K562 (cell line): ENCODE data around the gene XIRP1. TPM values are rescaled to one million over a fixed set of nuclear protein-coding genes. Genes with fewer than 3 reads are reported as not detected.
A peak's percentile ranks its signal among the peaks of the same experiment; 100 is the strongest.

Experiments used
- CBX5 ChIP-seq: IDR thresholded peaks from 2 replicates; pipeline ENCODE4 v1.6.1; 2014; ENCODE audit warnings: low read depth, borderline replicate concordance
- CLOCK ChIP-seq: fragments of 250-450 bp; sonication (Bioruptor Pico); IDR thresholded peaks from 2 replicates; pipeline ENCODE4 v1.4.0; 2020; ENCODE audit warnings: mild to moderate bottlenecking, moderate library complexity, borderline replicate concordance
- CREM ChIP-seq: IDR thresholded peaks from 2 replicates; pipeline ENCODE4 v1.6.1; 2014; ENCODE audit warnings: antibody characterized with exemption, low read depth
- DEAF1 ChIP-seq: fragments of 450-650 bp; formaldehyde crosslinking; IDR thresholded peaks from 2 replicates; pipeline ENCODE4 v1.4.0; 2020; ENCODE audit warnings: mild to moderate bottlenecking, moderate library complexity
- HMBOX1 ChIP-seq: sonication (generic); IDR thresholded peaks from 2 replicates; pipeline ENCODE4 v1.6.1; 2016
- JUND ChIP-seq, 2 experiments: IDR thresholded peaks; 2 replicates in 1 of 2; 3 replicates in 1 of 2; pipeline ENCODE4 v1.6.1; 2011; ENCODE audit warnings: borderline replicate concordance in 2 of 2, low read depth in 2 of 2, low read length in 2 of 2, improper control_type of control experiment in 1 of 2, missing biosample characterization in 1 of 2, missing genetic modification characterization in 1 of 2, missing genetic modification reagents in 1 of 2
- MTA1 ChIP-seq: fragments of 450-650 bp; IDR thresholded peaks from 2 replicates; pipeline ENCODE4 v1.6.1; 2017; ENCODE audit warnings: borderline replicate concordance
- PHF8 ChIP-seq: fragments of 200-600 bp; sonication (generic); IDR thresholded peaks from 2 replicates; pipeline ENCODE4 v1.6.1; 2012; ENCODE audit warnings: mixed run types, mild to moderate bottlenecking, inconsistent platforms, low read length, moderate library complexity, borderline replicate concordance
- POLR2B ChIP-seq: fragments of 450-650 bp; IDR thresholded peaks from 2 replicates; pipeline ENCODE4 v1.6.1; 2018; ENCODE audit warnings: low read depth; ENCODE audit not compliant: partially characterized antibody
- POU5F1 ChIP-seq: fragments of 150-350 bp; IDR thresholded peaks from 2 replicates; pipeline ENCODE4 v1.6.1; 2014; ENCODE audit warnings: borderline replicate concordance, low read length, low read depth, mild to moderate bottlenecking; ENCODE audit not compliant: partially characterized antibody
- RAD21 ChIP-seq, 2 experiments: fragments of 250-450 bp in 1 of 2; fragments of 450-650 bp in 1 of 2; sonication (Bioruptor Pico) in 1 of 2; formaldehyde crosslinking in 1 of 2; IDR thresholded peaks in 1 of 2; conservative IDR thresholded peaks in 1 of 2; 2 replicates each; pipeline versions ENCODE4 v1.4.0 to v1.8.0; 2020 to 2022; ENCODE audit warnings: mild to moderate bottlenecking in 2 of 2, moderate library complexity in 1 of 2
- SNIP1 ChIP-seq: fragments of 450-650 bp; IDR thresholded peaks from 2 replicates; pipeline ENCODE4 v1.7.1; 2017; ENCODE audit warnings: low read depth, mild to moderate bottlenecking
- ZNF197 ChIP-seq: fragments of 200-800 bp; sonication (Bioruptor generic); IDR thresholded peaks from 2 replicates; pipeline ENCODE4 v1.6.1; 2016; ENCODE audit warnings: low read depth, missing genetic modification characterization, missing compliant biosample characterization
- ZNF512 ChIP-seq: IDR thresholded peaks from 2 replicates; pipeline ENCODE4 v1.6.1; 2016; ENCODE audit warnings: missing genetic modification characterization, missing compliant biosample characterization
- ZNF592 ChIP-seq: fragments of 450-650 bp; IDR thresholded peaks from 2 replicates; pipeline ENCODE4 v1.6.1; 2017; ENCODE audit warnings: antibody characterized with exemption, mild to moderate bottlenecking
- polyA plus RNA-seq, 8 experiments: library from polyadenylated mRNA; depleted of rRNA in 4 of 8; stranded (reverse) in 5 of 8; unstranded in 3 of 8; fragments of >200 nt; fragmentation: Nextera tagmentation in 2 of 8; fragmentation: Illumina TruSeq in 1 of 8; extraction: Ambion mirVana in 2 of 8; extraction: Trizol in 1 of 8; gene quantifications; 2 replicates each; pipeline versions ENCODE4 v1.2.1 to v1.2.3, GENCODE V29; 2011 to 2014; ENCODE audit warnings: inconsistent platforms in 1 of 8, missing spikeins in 1 of 8
- total RNA-seq, 7 experiments: library from RNA; depleted of rRNA in 6 of 7; stranded (reverse); fragments of >200 nt in 6 of 7; fragmentation: Illumina TruSeq in 2 of 7; extraction: Trizol in 2 of 7; gene quantifications; 2 replicates each; pipeline versions ENCODE4 v1.2.1 to v1.2.3, GENCODE V29; 2011 to 2021; ENCODE audit warnings: low replicate concordance in 1 of 7

Gene XIRP1
- total and polyA plus RNA-seq, 9 of the 15 experiments (the other 6 are each of a cell fraction or from before 2014, with no cell fraction given) = 0.03 to 0.27 (median 0.08) TPM; not detected in 3

- TF ChIP-seq ZNF592 (no peak), HMBOX1 (0 out of 2 replicates have a peak, but pooled peaks have one; percentile 28), CBX5 (no peak), CLOCK (no peak), PHF8 (no peak), ZNF512 (tag) (no peak), POLR2B (no peak), JUND (IDR thresholded peaks at IDR 0.05; ENCODE audit: borderline replicate concordance, low read depth, low read length) (peak; percentile 35; the same call in 1 of the 2 replicates), JUND (tag; IDR thresholded peaks at IDR 0.05; ENCODE audit: borderline replicate concordance, low read depth, low read length) (no peak), POU5F1 (no peak), MTA1 (no peak), RAD21 (CRISPR knock-in tag; conservative IDR thresholded peaks at IDR 0.05 in 1 of 2, IDR thresholded peaks at IDR 0.05 in 1 of 2) (peak; percentile 85 to 88), DEAF1 (CRISPR knock-in tag) (peak; percentile 64), CREM (peak; percentile 63), SNIP1 (0 out of 2 replicates have a peak, but pooled peaks have one; percentile 12), ZNF197 (CRISPR knock-in tag) (no peak)
Measured at GRCh38 chr3:39208463-39209055, 16.2 kb upstream of the XIRP1 start (continued).
